ENCODE data around the gene FKBP1A. TPM values are rescaled to one million over a fixed set of nuclear protein-coding genes. Genes with fewer than 3 reads are reported as not detected.

The FKBP1A gene
- total and polyA plus RNA-seq, 2 donors (not counting 3 experiments of a cell fraction or from before 2014, with no cell fraction given), result 968 to 1,972 TPM

DNA sequence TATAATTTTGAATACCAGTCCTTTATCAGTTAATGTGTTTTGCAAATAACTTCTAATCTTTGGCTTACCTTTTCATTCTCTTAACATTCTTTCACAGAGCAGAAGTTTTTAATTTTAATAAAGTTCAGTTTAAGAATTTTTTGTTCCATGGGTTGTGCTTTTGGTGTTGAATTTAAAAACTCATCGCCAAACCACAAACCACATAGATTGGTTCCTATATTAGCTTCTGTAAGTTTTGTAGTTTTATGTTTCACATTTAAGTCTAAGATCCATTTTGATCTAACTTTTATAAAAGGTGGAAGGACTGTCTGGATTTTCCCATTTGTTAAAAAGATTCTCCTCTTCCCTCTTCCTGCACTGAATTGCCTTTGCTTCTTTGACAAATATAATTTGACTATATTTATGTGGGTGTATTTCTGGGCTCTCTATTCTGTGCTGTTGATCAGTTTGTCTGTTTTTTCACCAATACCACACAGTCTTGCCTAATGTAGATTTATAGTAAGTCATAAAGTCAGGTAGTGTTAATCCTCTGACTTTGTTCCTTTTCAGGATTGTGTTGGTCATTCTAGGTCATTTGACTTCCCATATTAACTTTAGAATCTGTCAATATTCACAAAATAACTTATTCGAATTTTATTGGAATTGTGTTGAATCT lies 46.4 kb downstream of the FKBP1A start:
- intact Hi-C loops (cut with micrococcal nuclease) (no loop called here), dilution Hi-C loops (cut with MboI; ENCODE audit: extremely low pct_ligation_motif_present, low sequenced_read_pairs) (no loop called here)
- DNase-seq (ENCODE audit: low read depth, low spot score), result no peak
- Histone ChIP-seq H3K27me3 (ENCODE audit: control insufficient read depth in 2 of 2, insufficient read depth in 2 of 2, low read length in 2 of 2) (no peaks in the 10 kb centered on the region), H3K36me3 (ENCODE audit: control insufficient read depth in 2 of 2, extremely low read depth in 1 of 2, insufficient read depth in 2 of 2, low read length in 2 of 2) (no peaks in the 10 kb centered on the region), H3K4me3 (replicated peaks in 1 of 3; ENCODE audit: insufficient read depth in 1 of 3, low read depth in 1 of 3, low read length in 3 of 3) (no peak overlapping the region), H2AFZ (ENCODE audit: low read depth, low read length) (no peak overlapping the region), H3K9me3 (replicated peaks; ENCODE audit: control insufficient read depth, insufficient read depth, low read length) (no peaks in the 10 kb centered on the region), H3K9ac (replicated peaks; ENCODE audit: extremely low read depth, insufficient read depth, low read length) (no peak overlapping the region), H3K79me2 (ENCODE audit: control insufficient read depth, insufficient read depth, low read length) (no peaks in the 10 kb centered on the region), H3K4me1 (ENCODE audit: control insufficient read depth, extremely low read depth, insufficient read depth, low read length) (peaks cover 36% of the 10 kb centered on the region), H3K27ac (ENCODE audit: insufficient read depth, low read depth, low read length) (no peak overlapping the region), H4K20me1 (replicated peaks; ENCODE audit: control insufficient read depth, extremely low read depth, insufficient read depth, low read length) (no peaks in the 10 kb centered on the region), H3K4me2 (ENCODE audit: insufficient read depth, low read length) (no peak overlapping the region), H3K9me1 (replicated peaks; ENCODE audit: control insufficient read depth, extremely low read depth, insufficient read depth, low read length) (no peaks in the 10 kb centered on the region)
- ChIA-PET CTCF (no interaction called here), POLR2A (no interaction called here)
- BruUV-seq (replicated peaks), result no TSS peak
- FAIRE-seq, result no peak
- TF ChIP-seq EZH2 (IDR thresholded peaks at IDR 0.05; ENCODE audit: borderline replicate concordance, low read depth, low read length, severe bottlenecking) (no peak), POLR2A (IDR thresholded peaks at IDR 0.05; ENCODE audit: low read depth, low read length) (no peak), MYC (IDR thresholded peaks at IDR 0.05; ENCODE audit: low read depth, low read length) (no peak), GATA2 (IDR thresholded peaks at IDR 0.05; ENCODE audit: insufficient read depth, insufficient read length, low read depth, low read length) (no peak), JUN (IDR thresholded peaks at IDR 0.05; ENCODE audit: borderline replicate concordance, insufficient read depth, insufficient read length, low read depth) (no peak), POLR2AphosphoS5 (IDR thresholded peaks at IDR 0.05; ENCODE audit: insufficient read depth, low read depth, low read length) (no peak), FOS (IDR thresholded peaks at IDR 0.05; ENCODE audit: borderline replicate concordance, insufficient read depth, low read length) (no peak), MAX (IDR thresholded peaks at IDR 0.05; ENCODE audit: insufficient read depth, insufficient read length) (no peak)
- TF ChIP-seq, protein P1, sequence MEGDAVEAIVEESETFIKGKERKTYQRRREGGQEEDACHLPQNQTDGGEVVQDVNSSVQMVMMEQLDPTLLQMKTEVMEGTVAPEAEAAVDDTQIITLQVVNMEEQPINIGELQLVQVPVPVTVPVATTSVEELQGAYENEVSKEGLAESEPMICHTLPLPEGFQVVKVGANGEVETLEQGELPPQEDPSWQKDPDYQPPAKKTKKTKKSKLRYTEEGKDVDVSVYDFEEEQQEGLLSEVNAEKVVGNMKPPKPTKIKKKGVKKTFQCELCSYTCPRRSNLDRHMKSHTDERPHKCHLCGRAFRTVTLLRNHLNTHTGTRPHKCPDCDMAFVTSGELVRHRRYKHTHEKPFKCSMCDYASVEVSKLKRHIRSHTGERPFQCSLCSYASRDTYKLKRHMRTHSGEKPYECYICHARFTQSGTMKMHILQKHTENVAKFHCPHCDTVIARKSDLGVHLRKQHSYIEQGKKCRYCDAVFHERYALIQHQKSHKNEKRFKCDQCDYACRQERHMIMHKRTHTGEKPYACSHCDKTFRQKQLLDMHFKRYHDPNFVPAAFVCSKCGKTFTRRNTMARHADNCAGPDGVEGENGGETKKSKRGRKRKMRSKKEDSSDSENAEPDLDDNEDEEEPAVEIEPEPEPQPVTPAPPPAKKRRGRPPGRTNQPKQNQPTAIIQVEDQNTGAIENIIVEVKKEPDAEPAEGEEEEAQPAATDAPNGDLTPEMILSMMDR (IDR thresholded peaks at IDR 0.05; ENCODE audit: extremely low read depth in 1 of 2, insufficient read depth in 1 of 2, low read depth in 1 of 2, low read length in 2 of 2), result no peak

Data from endothelial cell of umbilical vein (primary cell).